ENCODE measurements around the gene RBM26.

Gene RBM26

GRCh38 chr13:79450110-79450509 lies 44.1 kb upstream of the RBM26 start:
- Histone ChIP-seq H3K4me2 (ENCODE audit: insufficient read depth, low read length, poor library complexity, severe bottlenecking) (no peak overlapping the region), H3K27me3 (ENCODE audit: control insufficient read depth in 3 of 3, insufficient read depth in 3 of 3, low read depth in 1 of 3, low read length in 3 of 3) (peaks cover 0 to 6% (median 0%) of the 10 kb centered on the region in 3 experiments), H3K27ac (replicated peaks; ENCODE audit: low read length) (no peak overlapping the region), H3K9me3 (replicated peaks in 1 of 2; ENCODE audit: control insufficient read depth in 2 of 2, insufficient read depth in 1 of 2, low read depth in 1 of 2, low read length in 2 of 2) (no peaks in the 10 kb centered on the region), H2BK15ac (ENCODE audit: low read length) (no peak overlapping the region), H3K4ac (ENCODE audit: low read length) (no peak overlapping the region), H3K4me1 (ENCODE audit: control insufficient read depth in 2 of 2, insufficient read depth in 1 of 2, low read depth in 1 of 2, low read length in 2 of 2) (peaks cover 0 to 8% of the 10 kb centered on the region in 2 donors), H4K8ac (ENCODE audit: low read depth, low read length) (no peak overlapping the region), H2AFZ (ENCODE audit: low read length) (no peak overlapping the region), H2BK5ac (ENCODE audit: low read length) (no peak overlapping the region), H3K18ac (ENCODE audit: low read length) (no peak overlapping the region), H3K14ac (ENCODE audit: low read length) (no peak overlapping the region), H3K79me1 (ENCODE audit: low read depth, low read length) (no peaks in the 10 kb centered on the region), H2AK5ac (ENCODE audit: low read depth, low read length) (no peak overlapping the region), H2BK120ac (ENCODE audit: low read depth, low read length) (no peak overlapping the region), H3K9ac (ENCODE audit: low read depth, low read length, poor library complexity) (no peak overlapping the region), H3K36me3 (replicated peaks in 1 of 2; ENCODE audit: control insufficient read depth in 2 of 2, insufficient read depth in 2 of 2, low read length in 2 of 2) (no peaks in the 10 kb centered on the region), H4K91ac (ENCODE audit: low read depth, low read length, poor library complexity) (no peak overlapping the region), H3K4me3 (ENCODE audit: low read length in 2 of 2) (no peak overlapping the region), H2BK12ac (ENCODE audit: low read length) (no peak overlapping the region), H3K23ac (ENCODE audit: low read depth, low read length, poor library complexity) (no peak overlapping the region)
- DNase-seq (ENCODE audit: low spot score): no peak
- no CpG with 5 or more reads among the region's 4 CpGs for WGBS, 2 donors (ENCODE audit: extremely low coverage in 2 of 2, insufficient read length in 2 of 2, insufficient replicate concordance in 1 of 2)

- Histone ChIP-seq H3K4ac (ENCODE audit: low read length) (no peak overlapping the region), H3K23ac (ENCODE audit: low read depth, low read length, poor library complexity) (no peak overlapping the region), H4K91ac (ENCODE audit: low read depth, low read length, poor library complexity) (no peak overlapping the region), H3K14ac (ENCODE audit: low read length) (no peak overlapping the region), H2BK120ac (ENCODE audit: low read depth, low read length) (no peak overlapping the region), H3K4me1 (ENCODE audit: control insufficient read depth in 2 of 2, insufficient read depth in 1 of 2, low read depth in 1 of 2, low read length in 2 of 2) (peaks cover 0 to 8% of the 10 kb centered on the region in 2 donors), H3K79me1 (ENCODE audit: low read depth, low read length) (no peaks in the 10 kb centered on the region), H2AK5ac (ENCODE audit: low read depth, low read length) (no peak overlapping the region), H3K4me2 (ENCODE audit: insufficient read depth, low read length, poor library complexity, severe bottlenecking) (no peak overlapping the region), H3K27ac (replicated peaks; ENCODE audit: low read length) (no peak overlapping the region), H2BK15ac (ENCODE audit: low read length) (no peak overlapping the region), H3K18ac (ENCODE audit: low read length) (no peak overlapping the region), H3K36me3 (replicated peaks in 1 of 2; ENCODE audit: control insufficient read depth in 2 of 2, insufficient read depth in 2 of 2, low read length in 2 of 2) (no peaks in the 10 kb centered on the region), H4K8ac (ENCODE audit: low read depth, low read length) (no peak overlapping the region), H2AFZ (ENCODE audit: low read length) (peak overlapping the region; percentile 19), H2BK5ac (ENCODE audit: low read length) (no peak overlapping the region), H2BK12ac (ENCODE audit: low read length) (no peak overlapping the region), H3K9me3 (replicated peaks in 1 of 2; ENCODE audit: control insufficient read depth in 2 of 2, insufficient read depth in 1 of 2, low read depth in 1 of 2, low read length in 2 of 2) (no peaks in the 10 kb centered on the region), H3K27me3 (ENCODE audit: control insufficient read depth in 3 of 3, insufficient read depth in 3 of 3, low read depth in 1 of 3, low read length in 3 of 3) (peaks cover 0 to 6% (median 0%) of the 10 kb centered on the region in 3 experiments), H3K9ac (ENCODE audit: low read depth, low read length, poor library complexity) (no peak overlapping the region), H3K4me3 (ENCODE audit: low read length in 2 of 2) (no peak overlapping the region)
- no CpG with 5 or more reads among the region's 1 CpG for WGBS, 2 donors (ENCODE audit: extremely low coverage in 2 of 2, insufficient read length in 2 of 2, insufficient replicate concordance in 1 of 2)
- DNase-seq (ENCODE audit: low spot score): no peak
Observed at GRCh38 chr13:79448413-79448812, 42.4 kb upstream of the RBM26 start.

- H3K4me1 ChIP-seq (ENCODE audit: control insufficient read depth in 2 of 2, insufficient read depth in 1 of 2, low read depth in 1 of 2, low read length in 2 of 2): peaks cover 0 to 8% of the 10 kb centered on the region in 2 donors
- no peaks in the 10 kb centered on the region for H3K36me3 ChIP-seq (replicated peaks in 1 of 2; ENCODE audit: control insufficient read depth in 2 of 2, insufficient read depth in 2 of 2, low read length in 2 of 2)
Observed at GRCh38 chr13:79447741-79448140, 41.7 kb upstream of the RBM26 start.

GRCh38 chr13:79447141-79447540 lies 41.1 kb upstream of the RBM26 start:
- H4K91ac ChIP-seq (ENCODE audit: low read depth, low read length, poor library complexity): no peak overlapping the region
- no CpG with 5 or more reads among the region's 4 CpGs for WGBS, 2 donors (ENCODE audit: extremely low coverage in 2 of 2, insufficient read length in 2 of 2, insufficient replicate concordance in 1 of 2)
- no peak overlapping the region for H3K14ac ChIP-seq (ENCODE audit: low read length)
- no peak overlapping the region for H3K4me2 ChIP-seq (ENCODE audit: insufficient read depth, low read length, poor library complexity, severe bottlenecking)
- no peak overlapping the region for H3K9ac ChIP-seq (ENCODE audit: low read depth, low read length, poor library complexity)
- H3K79me1 ChIP-seq (ENCODE audit: low read depth, low read length): no peaks in the 10 kb centered on the region
- H3K27me3 ChIP-seq (ENCODE audit: control insufficient read depth in 3 of 3, insufficient read depth in 3 of 3, low read depth in 1 of 3, low read length in 3 of 3): peaks cover 0 to 6% (median 0%) of the 10 kb centered on the region in 3 experiments
- no peak for DNase-seq (ENCODE audit: low spot score)
- no peak overlapping the region for H2AFZ ChIP-seq (ENCODE audit: low read length)
- no peak overlapping the region for H2BK15ac ChIP-seq (ENCODE audit: low read length)
- H3K36me3 ChIP-seq (replicated peaks in 1 of 2; ENCODE audit: control insufficient read depth in 2 of 2, insufficient read depth in 2 of 2, low read length in 2 of 2): no peaks in the 10 kb centered on the region
- H4K8ac ChIP-seq (ENCODE audit: low read depth, low read length): no peak overlapping the region
- H3K27ac ChIP-seq (replicated peaks; ENCODE audit: low read length): no peak overlapping the region
- no peaks in the 10 kb centered on the region for H3K9me3 ChIP-seq (replicated peaks in 1 of 2; ENCODE audit: control insufficient read depth in 2 of 2, insufficient read depth in 1 of 2, low read depth in 1 of 2, low read length in 2 of 2)
- no peak overlapping the region for H2BK12ac ChIP-seq (ENCODE audit: low read length)
- H2AK5ac ChIP-seq (ENCODE audit: low read depth, low read length): no peak overlapping the region
- H3K4me3 ChIP-seq (ENCODE audit: low read length in 2 of 2): no peak overlapping the region
- no peak overlapping the region for H3K23ac ChIP-seq (ENCODE audit: low read depth, low read length, poor library complexity)
- peaks cover 0 to 6% of the 10 kb centered on the region in 2 donors for H3K4me1 ChIP-seq (ENCODE audit: control insufficient read depth in 2 of 2, insufficient read depth in 1 of 2, low read depth in 1 of 2, low read length in 2 of 2)
- H2BK120ac ChIP-seq (ENCODE audit: low read depth, low read length): no peak overlapping the region
- no peak overlapping the region for H3K18ac ChIP-seq (ENCODE audit: low read length)
- H2BK5ac ChIP-seq (ENCODE audit: low read length): no peak overlapping the region
- no peak overlapping the region for H3K4ac ChIP-seq (ENCODE audit: low read length)

More at GRCh38 chr13:79447741-79448140, 41.7 kb upstream of the RBM26 start:
- Histone ChIP-seq H2AFZ (ENCODE audit: low read length) (no peak overlapping the region), H2AK5ac (ENCODE audit: low read depth, low read length) (no peak overlapping the region), H3K18ac (ENCODE audit: low read length) (no peak overlapping the region), H3K9me3 (replicated peaks in 1 of 2; ENCODE audit: control insufficient read depth in 2 of 2, insufficient read depth in 1 of 2, low read depth in 1 of 2, low read length in 2 of 2) (no peaks in the 10 kb centered on the region), H3K27me3 (ENCODE audit: control insufficient read depth in 3 of 3, insufficient read depth in 3 of 3, low read depth in 1 of 3, low read length in 3 of 3) (peaks cover 0 to 6% (median 0%) of the 10 kb centered on the region in 3 experiments), H3K14ac (ENCODE audit: low read length) (no peak overlapping the region), H2BK12ac (ENCODE audit: low read length) (no peak overlapping the region), H3K4me2 (ENCODE audit: insufficient read depth, low read length, poor library complexity, severe bottlenecking) (no peak overlapping the region), H3K9ac (ENCODE audit: low read depth, low read length, poor library complexity) (no peak overlapping the region), H3K4me3 (ENCODE audit: low read length in 2 of 2) (no peak overlapping the region), H4K91ac (ENCODE audit: low read depth, low read length, poor library complexity) (no peak overlapping the region), H3K4ac (ENCODE audit: low read length) (no peak overlapping the region), H4K8ac (ENCODE audit: low read depth, low read length) (no peak overlapping the region), H2BK15ac (ENCODE audit: low read length) (no peak overlapping the region), H2BK120ac (ENCODE audit: low read depth, low read length) (no peak overlapping the region), H2BK5ac (ENCODE audit: low read length) (no peak overlapping the region), H3K23ac (ENCODE audit: low read depth, low read length, poor library complexity) (no peak overlapping the region), H3K27ac (replicated peaks; ENCODE audit: low read length) (no peak overlapping the region), H3K79me1 (ENCODE audit: low read depth, low read length) (no peaks in the 10 kb centered on the region)
- WGBS, 2 donors (ENCODE audit: extremely low coverage in 2 of 2, insufficient read length in 2 of 2, insufficient replicate concordance in 1 of 2): no CpG with 5 or more reads among the region's 2 CpGs
- DNase-seq (ENCODE audit: low spot score): no peak

Data from neuronal stem cell (in vitro differentiated cells).